ENCODE data around the gene CEP85L.
A peak's percentile ranks its signal among the peaks of the same experiment; 100 is the strongest.

Gene CEP85L

DNA sequence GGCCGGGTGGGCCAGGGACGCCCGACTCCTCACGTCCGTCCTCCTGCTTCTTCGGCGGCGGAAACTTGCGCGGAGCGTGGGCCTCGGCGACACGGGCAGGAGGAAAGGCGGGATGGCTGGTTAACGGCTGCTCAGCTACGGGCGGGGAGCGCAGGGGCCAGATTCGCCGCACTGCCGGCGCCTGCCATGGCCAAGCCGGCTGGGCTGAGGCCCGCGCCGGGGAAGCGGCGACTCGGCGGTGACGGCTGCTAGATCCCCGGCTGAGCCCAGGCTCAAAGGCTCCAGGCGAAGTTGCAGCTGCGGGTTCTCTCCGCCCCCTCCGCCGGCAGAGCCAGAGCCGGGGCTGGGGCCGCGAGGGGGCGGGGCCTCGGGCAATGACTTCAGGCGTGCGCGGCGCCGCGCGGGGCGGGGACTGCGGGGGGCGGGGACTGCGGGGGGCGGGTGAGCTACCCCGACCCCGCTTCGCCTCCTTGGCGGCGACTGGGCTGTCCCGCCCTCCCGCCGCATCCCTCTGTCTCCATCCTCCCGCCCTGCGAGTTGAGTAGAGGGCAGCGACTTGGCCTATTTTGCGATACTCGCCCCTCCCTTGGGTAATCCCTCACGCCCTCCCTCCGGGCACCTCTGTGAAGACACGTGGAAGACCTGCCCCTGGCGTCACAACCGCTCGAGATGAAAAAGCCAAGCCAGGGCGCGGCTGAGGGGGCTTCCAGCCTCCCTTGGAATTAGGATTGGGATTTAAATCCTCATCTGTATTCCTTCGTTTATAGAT is at the start of gene CEP85L:
CEP85L (minus strand) TSS at position 310 of the 769 bp plus-strand sequence. CDS start 322 bp downstream, outside the sequence.
- peak; percentile 90 for DNase-seq (ENCODE audit: low spot score)

DNA sequence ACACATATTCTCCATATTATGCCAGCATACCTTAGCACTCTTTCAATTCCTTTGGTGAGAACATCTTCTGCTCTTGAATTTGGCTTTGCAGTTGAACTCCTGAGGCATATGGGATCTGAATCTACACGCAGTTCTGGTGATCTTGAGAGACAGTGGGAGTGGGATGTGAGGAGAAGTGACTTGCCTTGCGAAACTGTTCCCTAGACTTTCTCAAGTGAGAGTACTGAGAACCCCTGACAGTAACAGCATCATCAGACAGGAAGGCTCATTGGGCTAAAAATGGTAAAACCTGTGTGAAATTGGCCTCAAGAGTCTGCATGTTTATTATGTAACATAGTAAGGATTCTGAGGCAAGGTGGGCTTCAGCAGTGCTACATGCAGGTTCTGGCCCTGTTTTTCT is 49.1 kb upstream of the CEP85L start:
- DNase-seq (ENCODE audit: low spot score) = no peak

DNA sequence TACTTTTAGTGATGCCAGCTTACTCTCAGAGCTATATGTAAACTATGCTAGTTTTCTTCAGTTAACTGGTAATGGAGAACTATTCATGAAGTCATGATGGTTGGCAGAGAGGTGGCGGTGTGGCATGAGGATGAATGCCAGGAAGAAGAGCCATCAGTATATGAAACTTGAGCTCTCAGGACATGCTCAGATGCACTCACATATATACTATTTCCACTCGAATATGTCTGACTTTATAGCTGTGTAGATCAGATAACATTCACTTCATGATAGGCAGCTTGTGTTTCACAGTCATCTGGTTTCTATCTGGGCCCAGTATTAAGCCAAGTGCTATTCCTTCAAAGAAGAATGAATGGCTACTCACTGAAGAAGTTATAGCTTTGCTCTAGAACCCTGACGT is 46.2 kb upstream of the CEP85L start:
- DNase-seq (ENCODE audit: low spot score) = no peak

DNA sequence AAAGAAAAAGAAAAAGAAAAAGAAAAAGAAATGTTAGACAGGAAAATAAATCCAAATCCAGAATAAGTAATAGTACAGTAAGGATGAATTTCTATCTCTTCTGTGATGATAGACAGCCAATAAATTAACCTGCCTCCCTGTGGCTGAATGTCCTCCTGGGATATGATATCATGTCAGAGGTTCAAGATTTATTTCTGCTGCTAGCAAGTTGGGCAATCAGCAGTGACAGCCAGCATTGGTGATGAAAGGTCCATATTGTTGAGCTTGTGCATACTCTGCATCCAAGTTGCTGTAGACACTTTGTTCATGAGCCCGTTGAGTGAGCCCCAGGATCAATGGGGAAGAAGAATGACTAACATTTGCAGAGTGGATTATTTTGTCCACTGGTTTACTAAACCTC is 44.9 kb upstream of the CEP85L start:
- DNase-seq (ENCODE audit: low spot score) = no peak

DNA sequence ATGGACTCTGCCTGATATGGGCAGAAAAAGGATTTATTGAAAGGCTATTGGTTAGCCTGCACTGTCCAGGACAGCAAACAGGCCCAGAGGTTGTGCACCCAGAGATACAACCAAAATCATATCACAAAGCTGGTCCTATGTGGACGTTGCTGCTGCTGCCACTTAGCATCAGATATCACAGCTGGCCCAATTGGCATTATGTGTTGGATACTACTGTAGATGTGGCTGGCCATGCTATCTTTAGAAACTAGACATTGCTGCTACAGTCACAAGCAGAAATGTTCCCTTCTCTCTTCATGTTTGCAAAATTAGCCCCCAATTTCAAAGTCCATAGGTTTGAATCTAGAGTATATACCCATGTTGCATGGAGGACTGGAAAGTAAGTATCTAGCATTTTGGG is 42.2 kb upstream of the CEP85L start:
- DNase-seq (ENCODE audit: low spot score) = no peak

DNA sequence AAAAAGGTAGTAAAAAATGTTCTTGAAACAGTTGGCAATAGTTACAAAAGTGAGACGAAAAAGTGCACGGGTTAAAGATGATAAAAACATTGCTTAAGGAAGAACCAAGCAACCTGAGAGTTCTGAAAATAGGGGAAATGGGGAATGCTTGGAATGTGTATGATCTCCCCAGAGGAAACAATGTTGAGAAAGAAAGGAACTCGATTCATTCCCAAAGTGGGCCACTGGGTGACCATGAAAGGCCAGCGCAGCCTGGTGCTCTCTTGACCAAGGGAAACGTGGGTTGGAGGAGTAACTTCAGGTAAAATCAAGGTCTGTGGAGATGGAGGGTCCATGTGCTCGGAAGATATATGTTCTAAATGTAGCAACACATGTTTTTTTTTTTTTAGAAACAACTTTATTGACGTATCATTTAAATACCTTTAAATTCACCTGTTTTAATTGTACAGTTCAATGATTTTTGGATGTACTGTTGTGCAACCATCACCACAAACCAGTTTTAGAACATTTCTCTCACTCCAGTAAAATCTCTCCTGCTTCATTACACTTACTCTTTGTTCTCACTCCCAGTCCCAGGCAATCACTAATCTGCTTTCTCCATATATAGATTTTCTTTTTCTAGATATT is 34.5 kb upstream of the CEP85L start:
- no peak for DNase-seq (ENCODE audit: low spot score)

DNA sequence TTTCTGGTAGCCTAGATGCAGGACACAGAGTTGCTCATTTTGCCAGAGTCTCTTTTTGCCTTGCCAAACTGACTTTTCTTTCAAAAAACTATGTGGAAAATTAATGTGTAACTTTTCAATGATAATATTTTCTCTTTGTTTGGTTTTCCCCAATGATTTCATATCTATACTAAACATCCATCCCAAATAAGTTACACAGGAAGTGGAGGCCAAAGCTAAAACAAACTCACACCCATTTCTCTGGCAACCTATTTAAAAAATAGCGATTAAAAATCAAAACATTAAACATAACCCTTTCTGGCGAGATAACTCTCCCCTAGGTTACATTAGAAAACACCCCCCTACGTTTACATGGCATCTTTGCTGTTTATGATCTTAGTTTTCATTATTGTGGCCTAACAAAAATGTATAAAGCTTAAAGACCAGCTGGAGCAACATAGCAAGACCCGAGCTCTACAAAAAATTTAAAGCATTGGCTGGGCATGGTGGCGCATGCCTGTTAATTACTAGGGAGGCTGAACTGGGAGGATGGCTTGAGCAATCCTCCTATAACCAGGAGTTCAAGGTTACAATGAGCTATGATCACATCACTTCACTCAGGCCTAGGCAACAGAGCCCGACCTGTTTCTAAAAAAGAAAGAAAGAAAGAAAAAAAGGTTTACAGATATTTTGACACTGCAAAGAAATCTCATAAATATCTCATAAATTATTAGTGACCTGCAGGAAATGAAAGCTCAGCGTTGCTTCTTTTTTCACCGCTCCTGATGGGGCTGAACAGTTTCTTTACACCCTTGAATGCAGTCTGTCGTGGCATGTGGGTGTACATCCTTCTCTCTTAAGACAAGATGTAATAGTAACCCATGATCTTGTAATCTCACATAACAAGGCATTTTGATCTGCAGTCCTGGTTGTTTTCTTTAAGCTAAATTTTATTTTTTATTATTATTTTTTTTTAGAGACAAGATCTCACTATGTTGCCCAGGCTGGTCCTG is 32.8 kb upstream of the CEP85L start:
- no peak for DNase-seq (ENCODE audit: low spot score)

DNA sequence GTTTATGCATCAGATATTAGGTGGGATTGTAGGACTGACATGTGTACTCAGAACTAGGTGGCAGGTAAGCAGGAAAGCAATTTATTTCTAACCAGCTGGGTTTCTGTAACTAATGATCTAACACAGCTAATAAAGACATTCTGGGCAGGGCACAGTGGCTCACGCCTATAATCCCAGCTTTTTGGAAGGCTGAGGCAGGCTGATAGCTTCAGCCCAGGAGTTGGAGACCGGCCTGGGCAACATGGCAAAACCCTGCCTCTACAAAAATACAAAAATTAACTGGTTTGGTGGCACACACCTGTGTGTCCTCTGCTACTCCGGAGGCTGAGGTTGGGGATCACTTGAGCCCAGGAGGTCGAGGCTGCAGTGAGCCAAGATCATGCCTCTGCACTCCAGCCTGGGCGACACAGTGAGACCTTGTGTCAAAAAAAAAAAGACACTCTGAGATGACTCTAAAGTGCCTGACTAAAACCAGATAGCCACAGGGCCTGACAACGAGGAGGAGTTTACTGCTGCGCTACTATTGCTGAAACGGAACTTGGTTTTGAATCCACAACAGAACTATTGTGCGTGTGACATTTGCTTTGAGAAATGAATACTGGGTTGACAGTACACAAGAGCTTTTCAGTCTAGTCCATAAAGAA is 29.2 kb upstream of the CEP85L start:
- peak; percentile 22 for DNase-seq (ENCODE audit: low spot score)

DNA sequence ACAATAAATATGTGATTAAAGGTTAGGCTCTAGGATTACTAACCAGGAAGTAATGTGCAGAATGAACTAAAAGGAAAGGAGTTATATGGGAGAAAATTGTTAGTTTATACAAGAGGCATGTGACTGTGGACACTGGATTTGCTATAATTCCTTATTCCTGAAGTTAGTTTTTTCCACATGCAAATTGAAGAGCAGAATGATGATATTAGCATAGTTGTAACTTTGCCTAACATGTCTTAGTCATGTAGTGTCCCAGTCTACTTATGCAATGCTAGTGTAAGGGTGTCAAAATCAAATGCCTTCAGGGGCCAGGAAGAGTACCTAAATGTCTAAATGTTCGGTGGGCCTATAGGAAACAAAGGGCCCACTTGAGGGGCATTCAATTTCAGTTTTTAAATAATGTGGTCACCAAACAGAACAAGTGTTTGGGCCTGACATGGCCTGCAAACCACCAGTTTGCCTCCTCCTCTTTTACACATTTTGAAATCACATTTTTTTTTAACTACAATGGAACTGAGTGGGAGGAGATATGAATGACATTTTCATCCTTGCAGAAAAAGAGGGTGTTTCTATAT is 28.0 kb upstream of the CEP85L start:
- no peak for DNase-seq (ENCODE audit: low spot score)

DNA sequence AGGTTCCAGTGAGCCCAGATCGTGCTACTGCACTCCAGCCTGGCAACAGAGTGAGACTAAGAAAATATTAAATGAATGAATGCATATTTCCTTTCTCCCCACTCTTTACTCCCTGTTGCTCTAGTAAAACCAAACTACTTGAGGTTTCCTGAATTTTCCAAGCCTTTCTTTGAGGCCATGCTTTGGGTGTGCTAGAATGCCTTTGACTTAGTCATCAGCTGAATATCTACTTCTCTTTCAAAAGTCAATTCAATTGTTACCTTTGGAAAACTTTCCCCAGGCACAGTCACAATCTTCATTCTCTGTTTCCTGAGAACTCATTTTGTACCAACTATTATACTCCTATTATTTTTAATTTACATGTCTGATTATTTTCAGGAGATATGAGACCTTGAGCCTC is 27.5 kb upstream of the CEP85L start:
- DNase-seq (ENCODE audit: low spot score) = no peak

DNA sequence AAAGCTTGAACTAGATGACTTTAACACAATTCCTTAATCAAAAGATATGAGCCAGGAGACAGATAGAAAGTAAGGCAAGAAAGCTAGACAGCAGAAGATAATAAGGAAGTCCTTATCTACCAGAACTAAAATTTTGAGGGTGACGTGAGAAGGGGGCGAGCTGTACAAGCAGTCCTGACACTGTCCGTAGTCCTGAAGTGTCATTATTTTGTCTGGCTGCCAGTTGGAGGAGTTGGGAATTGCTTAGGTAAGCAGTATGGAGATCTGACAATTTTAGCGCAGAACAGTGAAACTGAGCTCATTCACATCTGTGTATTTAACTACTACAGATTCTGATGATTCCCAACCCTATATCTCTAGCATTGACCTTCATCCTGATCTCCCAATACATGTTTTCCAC is 25.8 kb upstream of the CEP85L start:
- DNase-seq (ENCODE audit: low spot score) = no peak

DNA sequence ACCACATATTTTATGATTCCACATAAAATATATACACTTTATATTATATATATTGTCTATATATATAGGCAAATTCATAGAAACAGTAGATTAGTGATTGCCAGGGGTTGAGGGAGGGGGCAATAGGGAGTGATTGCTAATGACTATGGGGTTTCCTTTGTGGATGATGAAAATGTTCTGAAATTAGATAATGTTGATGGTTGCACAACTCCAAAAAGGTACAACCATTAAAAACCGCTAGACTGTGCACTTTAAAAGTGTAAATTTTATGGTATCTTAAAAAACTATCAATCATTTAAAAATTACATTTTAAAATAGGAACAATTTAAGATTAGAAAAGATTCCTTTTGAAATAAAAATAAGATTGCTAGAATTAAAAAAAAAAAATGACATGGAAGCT is 23.8 kb upstream of the CEP85L start:
- DNase-seq (ENCODE audit: low spot score) = no peak

DNA sequence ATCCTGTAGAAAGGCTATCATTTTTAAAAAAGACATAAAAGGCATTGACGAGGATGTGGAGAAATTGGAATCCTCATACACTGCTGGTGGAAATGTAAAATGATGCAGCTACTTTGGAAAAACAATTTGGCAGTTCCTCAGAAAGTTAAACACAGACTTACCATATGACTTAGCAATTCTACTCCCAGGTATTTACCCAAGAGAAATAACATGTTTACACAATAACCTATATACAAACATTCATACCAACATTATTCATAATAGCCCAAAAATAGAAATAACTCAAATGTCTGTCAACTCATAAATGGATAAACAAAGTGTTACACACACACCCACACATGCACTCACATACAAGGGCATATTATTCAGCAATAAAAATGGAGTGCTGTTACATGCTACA is 23.4 kb upstream of the CEP85L start:
- DNase-seq (ENCODE audit: low spot score) = no peak

DNA sequence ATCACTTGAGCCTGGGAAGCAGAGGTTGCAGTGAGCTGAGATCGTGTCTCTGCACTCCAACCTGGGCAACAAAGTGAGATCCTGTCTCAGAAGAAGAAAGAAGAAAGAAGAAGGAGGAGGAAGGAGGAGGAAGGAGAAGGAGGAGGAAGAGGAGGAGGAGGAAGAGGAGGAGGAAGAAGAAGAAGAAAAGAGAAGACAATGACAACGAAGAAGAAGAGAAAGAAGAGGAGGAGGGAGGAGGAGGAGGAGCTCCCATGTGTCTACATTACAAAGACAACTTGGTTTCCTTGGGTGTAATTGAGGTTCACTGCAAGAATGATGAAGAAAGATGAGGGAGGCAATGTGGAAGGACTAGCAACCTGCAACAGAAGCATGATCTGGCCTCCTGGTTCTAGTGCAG is 21.3 kb upstream of the CEP85L start:
- DNase-seq (ENCODE audit: low spot score) = no peak

DNA sequence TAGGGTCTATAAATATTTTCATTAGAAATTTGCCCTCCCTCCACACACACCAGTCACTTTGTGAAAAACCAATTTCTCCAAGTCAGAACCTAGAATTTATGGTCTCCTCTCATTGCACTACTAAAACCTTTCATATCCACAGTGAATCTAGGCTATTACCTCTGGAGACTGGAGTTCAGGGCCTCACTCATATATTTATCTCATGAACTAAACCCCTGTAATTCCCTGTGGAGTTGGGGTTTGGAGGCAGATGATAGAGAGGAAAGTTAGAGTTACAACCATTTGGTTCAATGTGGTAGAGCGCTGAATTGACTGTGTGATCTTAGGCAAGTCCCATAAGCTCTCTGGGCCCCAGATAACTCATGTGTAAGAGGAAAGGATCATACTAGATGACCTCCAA is 18.2 kb upstream of the CEP85L start:
- DNase-seq (ENCODE audit: low spot score) = no peak

DNA sequence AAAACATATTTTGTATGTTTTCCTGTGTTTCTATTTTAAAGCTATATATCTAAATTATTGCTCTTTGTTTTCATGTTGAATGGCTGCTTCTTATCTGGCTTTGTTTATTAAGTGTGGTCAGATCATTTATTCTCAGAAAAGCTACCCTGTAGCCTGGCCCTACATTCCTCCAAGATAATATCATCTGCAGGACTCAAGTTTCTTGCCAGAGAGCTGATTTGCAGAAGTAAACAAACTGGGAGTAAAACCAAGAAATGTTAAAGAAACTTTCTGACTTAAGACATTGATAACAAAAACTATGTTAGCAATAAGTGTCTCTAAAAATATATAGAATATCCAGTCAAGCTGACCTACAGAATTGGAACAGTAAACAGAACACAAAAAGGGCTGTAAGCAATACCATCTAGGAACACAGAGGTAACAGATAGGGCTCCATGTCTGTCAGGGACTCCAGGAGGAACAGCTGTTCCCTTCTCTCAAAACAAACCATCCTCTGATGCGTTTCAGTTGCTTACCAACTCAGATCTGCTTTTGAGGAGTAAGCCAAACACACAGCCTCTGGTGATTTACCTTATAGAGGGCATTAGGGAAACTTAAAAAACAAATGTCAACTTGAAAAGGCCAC is 17.5 kb upstream of the CEP85L start:
- no peak for DNase-seq (ENCODE audit: low spot score)

DNA sequence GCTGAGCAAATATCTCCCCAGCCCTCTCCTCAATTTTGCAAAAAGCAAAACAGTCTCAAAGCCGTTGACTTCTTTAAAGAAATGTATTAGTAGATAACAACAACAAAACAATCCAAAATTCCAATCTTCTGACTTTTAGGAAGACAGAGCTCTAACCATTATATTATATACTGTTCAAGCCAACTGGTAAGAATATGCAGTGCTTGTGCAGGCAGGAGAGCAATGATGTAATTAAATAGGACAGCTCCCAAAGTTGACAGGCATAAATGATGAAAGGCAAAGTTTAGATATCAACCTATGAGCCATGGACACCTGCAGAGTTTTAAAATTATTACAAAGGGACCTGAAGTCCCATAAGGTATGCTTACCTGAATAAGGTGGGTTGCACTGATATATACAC is 16.6 kb upstream of the CEP85L start:
- no peak for DNase-seq (ENCODE audit: low spot score)

DNA sequence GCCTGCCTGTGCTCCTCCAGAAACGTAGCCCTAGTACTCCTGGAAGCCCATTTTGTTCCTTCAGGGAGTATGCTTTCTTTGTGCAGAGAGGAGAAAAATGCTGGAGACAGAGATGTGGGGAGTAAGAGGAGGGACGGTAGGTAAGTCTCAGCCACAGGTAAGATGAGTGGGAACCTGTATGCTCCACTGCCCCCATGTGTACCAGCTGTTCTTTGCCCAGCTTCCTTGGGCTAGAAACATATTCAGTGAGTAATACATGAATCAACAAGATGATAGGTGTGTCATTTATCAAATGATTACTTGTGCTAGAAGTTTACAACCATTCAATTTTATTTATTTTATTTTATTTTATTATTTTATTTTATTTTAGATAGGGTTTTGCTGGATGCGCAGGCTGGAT is 13.6 kb upstream of the CEP85L start:
- DNase-seq (ENCODE audit: low spot score) = peak; percentile 49

DNA sequence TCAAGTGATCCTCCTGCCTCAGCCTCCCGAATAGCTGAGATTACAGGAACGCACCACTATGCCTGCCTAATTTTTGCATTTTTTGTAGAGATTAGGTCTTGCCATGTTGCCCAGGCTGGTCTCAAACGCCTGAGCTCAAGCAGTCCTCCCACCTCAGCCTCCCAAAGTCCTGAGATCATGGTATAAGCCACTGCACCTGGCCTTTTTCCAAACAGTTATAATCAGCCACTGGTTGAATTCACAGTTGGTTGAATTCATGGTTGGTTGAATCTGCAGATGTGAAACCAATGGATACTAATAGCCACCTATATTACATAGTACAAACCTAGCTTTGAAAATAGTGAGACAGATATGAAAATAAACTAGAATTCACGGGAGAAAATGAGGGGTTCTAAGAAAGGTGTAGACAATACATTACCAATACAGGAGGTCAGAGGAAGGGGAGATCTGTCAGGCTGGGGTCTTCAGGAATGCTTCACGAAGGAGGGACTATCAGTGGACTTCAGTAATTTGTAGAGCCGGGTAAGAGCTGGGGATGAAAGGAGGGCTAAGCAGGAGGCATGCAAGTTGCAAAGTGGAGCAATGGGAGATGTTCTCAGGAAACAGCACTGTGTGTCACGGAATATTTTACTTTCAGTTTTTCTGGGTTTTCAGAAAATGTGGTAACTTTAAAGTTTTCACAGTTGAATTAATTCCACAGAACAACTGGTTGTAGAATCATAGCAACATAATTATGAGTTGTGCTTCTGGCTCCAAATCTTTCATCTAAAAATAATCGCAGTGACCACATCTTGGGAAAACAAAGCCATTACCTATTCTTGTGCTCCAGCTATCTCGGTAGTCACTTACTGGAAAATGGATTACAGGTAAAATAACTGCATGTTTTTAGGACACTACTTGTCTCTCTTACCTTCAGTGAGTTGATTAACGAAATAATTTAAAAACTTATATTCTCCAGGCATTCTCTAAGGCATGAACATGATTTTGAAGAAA is 12.9 kb upstream of the CEP85L start:
- DNase-seq (ENCODE audit: low spot score) = peak; percentile 28

DNA sequence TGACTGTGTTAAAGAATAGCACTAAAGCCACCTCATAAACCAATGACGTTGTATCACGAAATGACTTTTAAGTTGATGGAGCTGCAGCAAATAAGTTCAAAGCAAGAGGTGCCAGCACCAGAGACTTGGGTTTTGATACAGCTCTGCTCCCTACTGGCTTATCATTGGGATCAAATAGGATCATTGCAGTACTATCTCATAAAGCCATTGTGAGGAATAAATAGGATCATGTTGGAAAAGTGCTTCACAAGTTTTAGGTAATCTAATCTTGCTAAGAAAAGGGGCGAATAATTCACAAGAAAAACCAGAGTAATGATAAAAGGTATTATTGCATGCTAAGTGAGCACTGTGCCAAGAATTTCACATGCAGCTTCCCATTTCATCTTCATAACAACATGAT is 10.4 kb upstream of the CEP85L start:
- DNase-seq (ENCODE audit: low spot score) = no peak
